HepG2 (cell line): Measurements from ENCODE around the gene NRL. TPM values are rescaled to one million over a fixed set of nuclear protein-coding genes. Genes with fewer than 3 reads are reported as not detected.

Source experiments
- AGO2 ChIP-seq: fragments of 200-400 bp; formaldehyde crosslinking; optimal IDR thresholded peaks from 2 replicates; pipeline ENCODE3; 2017; ENCODE audit warnings: mild to moderate bottlenecking, low read depth, low read length, moderate library complexity
- BCL3 ChIP-seq: sonication (generic); formaldehyde crosslinking; IDR thresholded peaks from 2 replicates; pipeline ENCODE4 v1.5.1; 2020; ENCODE audit warnings: mild to moderate bottlenecking, missing genetic modification reagents, moderate library complexity
- CENPBD1 ChIP-seq: sonication (generic); formaldehyde crosslinking; IDR thresholded peaks from 2 replicates; pipeline ENCODE4 v1.8.0; 2022; ENCODE audit warnings: missing genetic modification reagents, low read depth, mild to moderate bottlenecking, borderline replicate concordance
- DR1 ChIP-seq: sonication (generic); formaldehyde crosslinking; IDR thresholded peaks from 2 replicates; pipeline ENCODE4 v1.8.0; 2021; ENCODE audit warnings: mild to moderate bottlenecking, missing genetic modification reagents, inconsistent platforms
- FOXC1 ChIP-seq: sonication (generic); formaldehyde crosslinking; IDR thresholded peaks from 2 replicates; pipeline ENCODE4 v1.8.0; 2022; ENCODE audit warnings: mild to moderate bottlenecking, missing genetic modification reagents, borderline replicate concordance
- HIVEP1 ChIP-seq: sonication (generic); formaldehyde crosslinking; IDR thresholded peaks from 2 replicates; pipeline ENCODE4 v1.4.0; 2020; ENCODE audit warnings: mild to moderate bottlenecking, missing genetic modification reagents
- MED13 ChIP-seq: sonication (generic); formaldehyde crosslinking; IDR thresholded peaks from 2 replicates; pipeline ENCODE4 v1.5.0; 2020; ENCODE audit warnings: missing genetic modification reagents
- NCOA1 ChIP-seq: sonication (generic); formaldehyde crosslinking; IDR thresholded peaks from 2 replicates; pipeline ENCODE4 v1.9.0; 2021; ENCODE audit warnings: missing genetic modification reagents
- NR2F6 ChIP-seq, 2 experiments: IDR thresholded peaks; 2 replicates each; pipeline ENCODE4 v1.6.1; 2016; ENCODE audit warnings: antibody characterized with exemption in 1 of 2, mild to moderate bottlenecking in 1 of 2
- TP53 ChIP-seq: sonication (generic); formaldehyde crosslinking; conservative IDR thresholded peaks from 2 replicates; pipeline ENCODE4 v1.4.0; 2020; ENCODE audit warnings: missing genetic modification reagents
- ZFYVE20 ChIP-seq: sonication (generic); formaldehyde crosslinking; IDR thresholded peaks from 2 replicates; pipeline ENCODE4 v1.8.0; 2023; ENCODE audit warnings: low read depth, mild to moderate bottlenecking, moderate library complexity, missing genetic modification reagents, borderline replicate concordance
- ZNF576 ChIP-seq: sonication (generic); formaldehyde crosslinking; IDR thresholded peaks from 2 replicates; pipeline ENCODE4 v1.4.0; 2020; ENCODE audit warnings: mild to moderate bottlenecking, missing genetic modification reagents
- ZNF644 ChIP-seq: IDR thresholded peaks from 2 replicates; pipeline ENCODE4 v1.6.1; 2016; ENCODE audit warnings: low read depth
- ZNF713 ChIP-seq: sonication (generic); formaldehyde crosslinking; IDR thresholded peaks from 2 replicates; pipeline ENCODE4 v1.4.0; 2020; ENCODE audit warnings: mild to moderate bottlenecking, missing genetic modification reagents
- ZNF75D ChIP-seq: sonication (generic); formaldehyde crosslinking; IDR thresholded peaks from 2 replicates; pipeline ENCODE4 v1.8.1; 2023; ENCODE audit warnings: missing genetic modification reagents, mild to moderate bottlenecking, borderline replicate concordance
- ZSCAN29 ChIP-seq: sonication (generic); formaldehyde crosslinking; conservative IDR thresholded peaks from 2 replicates; pipeline ENCODE4 v1.4.0; 2020; ENCODE audit warnings: mild to moderate bottlenecking, missing genetic modification reagents
- polyA plus RNA-seq, 8 experiments: library from polyadenylated mRNA; depleted of rRNA in 3 of 8; stranded (reverse) in 7 of 8; unstranded in 1 of 8; fragments of >200 nt; fragmentation: Illumina TruSeq in 4 of 8; extraction: Trizol in 4 of 8; gene quantifications; 2 replicates each; pipeline versions ENCODE4 v1.2.1 to v1.2.3, GENCODE V29; 2011 to 2016; ENCODE audit warnings: low read depth in 4 of 8, missing spikeins in 1 of 8, mixed read lengths in 1 of 8; ENCODE audit not compliant: insufficient read depth in 1 of 8
- total RNA-seq, 5 experiments: library from RNA; depleted of rRNA; stranded (reverse); fragments of >200 nt; fragmentation: Illumina TruSeq; extraction: Trizol; gene quantifications; 2 replicates each; pipeline ENCODE4 v1.2.3, GENCODE V29; 2016; ENCODE audit warnings: low read depth in 1 of 5
- TF ChIP-seq, protein P1 (sequence below): IDR thresholded peaks from 2 replicates; pipeline ENCODE4 v1.6.1; 2016; ENCODE audit warnings: low read depth, missing genetic modification reagents, missing compliant biosample characterization
- TF ChIP-seq, protein P2 (sequence below): sonication (generic); formaldehyde crosslinking; IDR thresholded peaks from 2 replicates; pipeline ENCODE4 v1.4.0; 2020; ENCODE audit warnings: missing genetic modification reagents, borderline replicate concordance

The NRL gene
- total and polyA plus RNA-seq, 2 of the 13 experiments (the other 11 are each of a cell fraction or from before 2014, with no cell fraction given) = 2.5 to 4.7 TPM

GRCh38 chr14:24051789-24052655, 62.7 kb downstream of the NRL start, which contains the start of gene CARMIL3 (continued):
- TF ChIP-seq, protein P1, sequence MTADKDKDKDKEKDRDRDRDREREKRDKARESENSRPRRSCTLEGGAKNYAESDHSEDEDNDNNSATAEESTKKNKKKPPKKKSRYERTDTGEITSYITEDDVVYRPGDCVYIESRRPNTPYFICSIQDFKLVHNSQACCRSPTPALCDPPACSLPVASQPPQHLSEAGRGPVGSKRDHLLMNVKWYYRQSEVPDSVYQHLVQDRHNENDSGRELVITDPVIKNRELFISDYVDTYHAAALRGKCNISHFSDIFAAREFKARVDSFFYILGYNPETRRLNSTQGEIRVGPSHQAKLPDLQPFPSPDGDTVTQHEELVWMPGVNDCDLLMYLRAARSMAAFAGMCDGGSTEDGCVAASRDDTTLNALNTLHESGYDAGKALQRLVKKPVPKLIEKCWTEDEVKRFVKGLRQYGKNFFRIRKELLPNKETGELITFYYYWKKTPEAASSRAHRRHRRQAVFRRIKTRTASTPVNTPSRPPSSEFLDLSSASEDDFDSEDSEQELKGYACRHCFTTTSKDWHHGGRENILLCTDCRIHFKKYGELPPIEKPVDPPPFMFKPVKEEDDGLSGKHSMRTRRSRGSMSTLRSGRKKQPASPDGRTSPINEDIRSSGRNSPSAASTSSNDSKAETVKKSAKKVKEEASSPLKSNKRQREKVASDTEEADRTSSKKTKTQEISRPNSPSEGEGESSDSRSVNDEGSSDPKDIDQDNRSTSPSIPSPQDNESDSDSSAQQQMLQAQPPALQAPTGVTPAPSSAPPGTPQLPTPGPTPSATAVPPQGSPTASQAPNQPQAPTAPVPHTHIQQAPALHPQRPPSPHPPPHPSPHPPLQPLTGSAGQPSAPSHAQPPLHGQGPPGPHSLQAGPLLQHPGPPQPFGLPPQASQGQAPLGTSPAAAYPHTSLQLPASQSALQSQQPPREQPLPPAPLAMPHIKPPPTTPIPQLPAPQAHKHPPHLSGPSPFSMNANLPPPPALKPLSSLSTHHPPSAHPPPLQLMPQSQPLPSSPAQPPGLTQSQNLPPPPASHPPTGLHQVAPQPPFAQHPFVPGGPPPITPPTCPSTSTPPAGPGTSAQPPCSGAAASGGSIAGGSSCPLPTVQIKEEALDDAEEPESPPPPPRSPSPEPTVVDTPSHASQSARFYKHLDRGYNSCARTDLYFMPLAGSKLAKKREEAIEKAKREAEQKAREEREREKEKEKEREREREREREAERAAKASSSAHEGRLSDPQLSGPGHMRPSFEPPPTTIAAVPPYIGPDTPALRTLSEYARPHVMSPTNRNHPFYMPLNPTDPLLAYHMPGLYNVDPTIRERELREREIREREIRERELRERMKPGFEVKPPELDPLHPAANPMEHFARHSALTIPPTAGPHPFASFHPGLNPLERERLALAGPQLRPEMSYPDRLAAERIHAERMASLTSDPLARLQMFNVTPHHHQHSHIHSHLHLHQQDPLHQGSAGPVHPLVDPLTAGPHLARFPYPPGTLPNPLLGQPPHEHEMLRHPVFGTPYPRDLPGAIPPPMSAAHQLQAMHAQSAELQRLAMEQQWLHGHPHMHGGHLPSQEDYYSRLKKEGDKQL (CRISPR knock-in tag) = no peak
- TF ChIP-seq ZNF75D (peak; percentile 92; the same call in 1 of the 2 replicates), ZNF713 (CRISPR knock-in tag) (peak; percentile 52), NR2F6 (IDR thresholded peaks at IDR 0.05) (no peak), NR2F6 (CRISPR knock-in tag; IDR thresholded peaks at IDR 0.05) (peak; percentile 5; the same call in 1 of the 2 replicates), ZNF644 (CRISPR knock-in tag) (no peak), ZFYVE20 (CRISPR knock-in tag) (0 out of 2 replicates have a peak, but pooled peaks have one; percentile 75), AGO2 (no peak), ZNF576 (CRISPR knock-in tag) (peak; percentile 77), DR1 (CRISPR knock-in tag) (no peak; the same call in 1 of the 2 replicates), ZSCAN29 (CRISPR knock-in tag) (no peak), TP53 (no peak), FOXC1 (CRISPR knock-in tag) (peak; percentile 92; the same call in 1 of the 2 replicates), HIVEP1 (CRISPR knock-in tag) (peak; percentile 92), CENPBD1 (CRISPR knock-in tag) (peak; percentile 28; the same call in 1 of the 2 replicates), MED13 (CRISPR knock-in tag) (peak; percentile 92; the same call in 1 of the 2 replicates), BCL3 (CRISPR knock-in tag) (peak; percentile 93), NCOA1 (CRISPR knock-in tag) (no peak; the same call in 1 of the 2 replicates)
- TF ChIP-seq, protein P2, sequence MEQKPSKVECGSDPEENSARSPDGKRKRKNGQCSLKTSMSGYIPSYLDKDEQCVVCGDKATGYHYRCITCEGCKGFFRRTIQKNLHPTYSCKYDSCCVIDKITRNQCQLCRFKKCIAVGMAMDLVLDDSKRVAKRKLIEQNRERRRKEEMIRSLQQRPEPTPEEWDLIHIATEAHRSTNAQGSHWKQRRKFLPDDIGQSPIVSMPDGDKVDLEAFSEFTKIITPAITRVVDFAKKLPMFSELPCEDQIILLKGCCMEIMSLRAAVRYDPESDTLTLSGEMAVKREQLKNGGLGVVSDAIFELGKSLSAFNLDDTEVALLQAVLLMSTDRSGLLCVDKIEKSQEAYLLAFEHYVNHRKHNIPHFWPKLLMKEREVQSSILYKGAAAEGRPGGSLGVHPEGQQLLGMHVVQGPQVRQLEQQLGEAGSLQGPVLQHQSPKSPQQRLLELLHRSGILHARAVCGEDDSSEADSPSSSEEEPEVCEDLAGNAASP (CRISPR knock-in tag) = peak; percentile 83
